NCI-H2029 (cell line): Measurements from ENCODE around the gene NAB1.
"Not testable (repeated sequence)": the region's sequence is repeated elsewhere in the genome, so short reads cannot be mapped to it uniquely, and the experiment has no call there.

Experiments
- DNase-seq: peaks from one replicate; lab custom pipeline; 2025; lab: John Stamatoyannopoulos, UW

Gene NAB1

DNA sequence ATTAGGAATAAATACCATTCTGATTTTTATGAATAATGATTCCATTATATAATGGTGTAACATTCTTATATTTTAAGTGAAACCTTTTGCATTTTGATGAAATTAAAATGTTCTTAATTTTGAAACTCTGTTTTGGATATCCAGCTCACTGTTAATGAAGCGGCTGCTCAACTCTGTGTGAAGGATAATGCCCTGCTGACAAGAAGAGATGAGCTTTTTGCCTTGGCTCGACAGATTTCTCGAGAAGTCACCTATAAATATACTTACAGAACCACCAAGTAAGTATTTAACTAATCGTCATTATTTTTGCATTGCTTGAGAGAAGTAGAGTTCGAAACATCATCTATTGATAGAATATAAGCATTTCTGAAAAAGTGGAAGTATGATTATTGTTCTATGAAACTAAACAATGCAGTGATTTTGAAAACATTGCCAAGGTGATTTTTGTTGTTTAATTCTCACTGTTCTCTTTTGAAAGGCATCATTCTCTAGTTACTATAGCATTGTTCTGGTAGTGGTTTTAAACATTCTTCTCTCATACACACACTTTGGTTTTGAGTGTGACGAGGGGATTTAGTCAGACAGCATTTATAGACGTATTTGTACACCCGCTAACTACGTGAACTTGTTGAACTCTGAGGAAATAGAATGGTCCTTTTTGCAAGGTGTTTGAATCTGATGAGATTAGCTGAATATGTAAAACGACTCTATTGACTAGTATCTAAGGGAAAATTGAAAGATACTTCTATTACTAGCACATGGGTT is 21.5 kb downstream of the NAB1 start:
- DNase-seq: no peak

DNA sequence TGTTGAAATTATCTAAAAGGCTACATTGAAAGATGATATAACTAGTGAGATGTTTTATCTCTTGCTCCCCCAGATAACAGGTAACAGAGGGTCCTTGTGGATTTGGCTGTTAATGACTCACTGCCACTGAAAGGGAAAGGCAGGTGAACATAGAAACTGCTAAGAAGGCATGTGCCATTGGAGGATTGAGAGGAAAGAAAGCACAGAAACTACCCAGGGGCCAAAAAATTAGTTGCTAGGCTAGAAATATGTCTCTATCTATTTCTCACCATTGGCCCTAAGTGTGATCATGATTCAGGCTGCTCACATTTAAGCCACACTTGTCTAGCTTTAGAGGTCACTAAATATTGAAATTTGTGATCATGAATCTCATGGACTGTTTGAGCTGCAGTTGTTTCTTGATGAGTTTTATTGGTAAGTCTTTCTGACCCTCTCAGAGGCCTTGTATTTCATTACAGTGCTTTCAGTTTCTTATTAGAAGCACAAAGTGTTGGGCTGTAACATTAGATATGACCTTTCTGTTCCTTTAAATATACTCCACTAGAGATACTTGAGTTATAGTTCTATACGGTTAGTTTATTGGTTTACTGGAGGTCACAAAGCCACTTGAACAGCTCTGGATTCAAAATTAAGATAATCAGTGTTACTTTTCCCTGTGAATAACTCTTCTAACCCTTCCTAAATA is 26.2 kb downstream of the NAB1 start:
- no peak for DNase-seq

- DNase-seq: no peak
These were observed 28.4 kb downstream of the NAB1 start for GRCh38 chr2:190677255-190677654.

GRCh38 chr2:190678444-190679162 is 29.7 kb downstream of the NAB1 start:
- no peak for DNase-seq

DNA sequence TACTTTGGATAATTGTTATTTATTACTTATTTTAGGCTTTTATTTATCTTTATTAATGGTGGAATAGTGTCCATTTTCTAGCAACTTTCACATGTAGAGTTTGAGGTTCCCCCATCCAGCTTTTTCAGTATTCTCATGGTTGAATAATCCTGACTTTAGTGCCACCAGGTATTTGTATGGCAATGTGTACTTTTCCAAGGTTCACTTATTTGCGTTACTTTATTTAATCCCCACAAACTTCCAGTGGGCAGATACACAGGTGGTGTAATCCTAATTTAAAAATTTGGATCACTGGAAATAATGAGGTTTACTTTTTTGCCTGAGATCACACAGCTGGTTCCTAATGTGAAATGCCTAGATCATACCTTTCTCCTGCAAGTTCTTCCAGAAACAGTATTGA is 30.5 kb downstream of the NAB1 start:
- DNase-seq: no peak

DNA sequence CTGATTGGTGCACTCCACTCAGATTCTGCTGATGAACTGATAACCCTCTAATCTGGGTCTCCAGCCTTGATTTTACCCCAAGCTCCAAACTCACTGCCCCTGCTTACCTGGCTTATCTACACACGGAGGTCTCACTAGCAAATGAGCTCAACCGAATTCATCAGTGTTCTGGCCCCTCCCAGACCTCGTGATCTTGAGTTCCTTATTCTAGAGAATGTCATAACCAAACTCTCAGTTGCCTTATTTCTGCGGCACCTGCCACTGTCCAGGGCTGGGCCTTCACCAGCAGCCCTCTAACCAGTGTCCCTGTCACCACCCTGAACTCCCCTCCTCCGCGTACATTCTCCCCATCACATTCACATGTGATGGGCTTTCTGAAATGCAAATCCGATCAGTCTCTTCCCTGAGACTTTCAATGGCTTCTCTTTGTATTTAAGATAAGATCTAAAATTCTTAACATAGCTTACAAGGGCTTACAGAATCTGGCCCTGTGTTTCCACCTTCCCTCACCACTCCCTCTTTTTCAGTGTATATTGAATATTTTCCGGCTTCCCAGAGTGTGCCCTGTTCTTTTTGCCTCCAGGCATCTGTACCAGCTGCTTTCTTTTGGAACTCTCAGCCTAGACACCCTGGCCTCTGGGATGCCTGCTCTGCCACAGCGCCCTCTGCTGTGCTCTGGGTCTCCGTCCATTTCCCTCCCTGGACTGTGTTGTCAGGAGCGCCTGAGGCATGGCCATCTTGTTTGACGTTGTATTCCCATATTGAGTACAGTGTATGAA is 31.1 kb downstream of the NAB1 start:
- no peak for DNase-seq

- DNase-seq: no peak
These were observed 33.3 kb downstream of the NAB1 start for GRCh38 chr2:190682168-190682567.

GRCh38 chr2:190683802-190684201 is 34.9 kb downstream of the NAB1 start:
- DNase-seq: peak; percentile 17

DNA sequence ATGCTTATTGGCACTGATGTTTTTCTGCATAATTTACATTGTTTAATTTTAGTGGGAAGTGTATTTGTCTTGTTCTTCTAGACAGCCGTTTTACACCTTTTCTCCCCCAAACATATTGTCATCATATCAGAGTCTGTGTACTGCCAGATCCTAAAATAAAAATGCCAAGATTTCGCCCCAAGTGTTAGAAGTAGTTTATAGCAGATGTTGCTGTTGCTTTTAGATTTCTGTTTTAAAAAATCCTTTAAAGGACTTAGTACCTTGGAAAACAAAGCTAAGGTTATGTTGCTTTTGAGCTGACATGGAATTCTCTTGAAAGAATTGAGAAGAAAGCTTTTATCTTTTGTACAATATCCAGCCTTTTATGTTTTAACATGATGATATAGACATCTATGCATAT is 36.0 kb downstream of the NAB1 start:
- DNase-seq: no peak

DNA sequence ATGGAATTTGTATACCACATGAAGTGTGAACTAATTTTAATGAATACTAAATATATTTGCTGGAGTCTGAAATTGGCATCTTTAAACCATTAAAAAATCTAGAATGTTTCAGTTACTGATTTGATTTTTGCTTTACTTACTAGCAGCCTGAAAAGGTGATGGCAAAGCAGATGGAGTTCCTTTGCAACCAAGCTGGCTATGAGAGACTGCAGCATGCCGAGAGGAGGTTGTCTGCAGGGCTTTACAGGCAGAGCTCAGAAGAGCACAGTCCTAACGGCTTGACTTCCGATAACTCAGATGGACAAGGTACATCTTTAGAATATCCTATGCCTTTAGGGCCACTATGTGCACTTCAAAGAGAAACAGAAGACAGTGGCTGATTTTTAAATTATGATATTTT is 36.5 kb downstream of the NAB1 start:
- DNase-seq: no peak

DNA sequence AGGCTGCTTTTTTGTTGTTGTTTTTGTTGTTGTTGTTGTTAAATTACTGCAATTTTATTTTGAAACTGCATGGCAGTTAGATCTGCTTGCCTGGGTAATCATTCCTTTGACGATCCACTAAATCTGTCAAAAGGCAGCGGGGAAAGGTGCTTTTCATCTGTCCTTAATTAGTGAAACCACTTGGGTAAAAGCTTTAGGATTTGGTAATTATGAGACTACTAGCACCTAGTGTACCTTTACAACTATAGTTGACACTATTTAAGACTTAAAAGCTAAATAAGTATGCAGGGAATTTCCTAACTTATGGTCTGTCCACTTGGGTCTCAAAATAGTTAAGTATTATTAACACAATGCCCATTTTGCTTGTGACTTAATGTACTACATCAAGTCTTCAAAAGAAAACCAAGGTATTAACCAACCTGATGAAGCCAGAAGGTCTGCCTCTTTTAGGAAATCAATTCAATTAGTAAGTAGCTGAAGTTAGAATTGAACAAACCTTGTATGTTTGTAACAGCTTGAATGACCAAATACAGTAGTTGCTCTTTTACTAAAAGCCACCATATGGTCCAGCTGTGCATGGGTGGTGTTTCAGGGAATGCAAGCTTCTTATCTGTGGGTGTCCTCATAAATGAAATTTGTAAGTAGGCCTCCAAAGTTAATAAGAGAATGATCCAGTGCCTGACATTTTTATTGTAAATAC is 44.8 kb downstream of the NAB1 start:
- DNase-seq: no peak

DNA sequence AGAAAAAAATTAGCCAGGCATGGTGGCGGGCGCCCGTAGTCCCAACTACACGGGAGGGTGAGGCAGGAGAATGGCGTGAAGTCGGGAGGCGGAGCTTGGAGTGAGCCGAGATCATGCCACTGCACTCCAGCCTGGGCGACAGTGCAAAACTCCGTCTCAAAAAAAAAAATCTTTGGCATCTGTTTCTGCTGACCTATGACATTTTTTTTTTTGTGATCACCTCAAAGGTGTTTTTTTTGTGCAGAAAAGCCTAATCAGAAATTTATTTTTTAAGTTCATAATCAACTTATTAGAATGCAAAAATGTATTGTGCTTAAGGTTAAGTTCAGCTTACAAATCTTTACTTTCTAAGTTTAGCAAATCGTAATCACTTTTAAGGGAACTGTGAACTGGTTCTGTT is 45.6 kb downstream of the NAB1 start:
- no peak for DNase-seq

DNA sequence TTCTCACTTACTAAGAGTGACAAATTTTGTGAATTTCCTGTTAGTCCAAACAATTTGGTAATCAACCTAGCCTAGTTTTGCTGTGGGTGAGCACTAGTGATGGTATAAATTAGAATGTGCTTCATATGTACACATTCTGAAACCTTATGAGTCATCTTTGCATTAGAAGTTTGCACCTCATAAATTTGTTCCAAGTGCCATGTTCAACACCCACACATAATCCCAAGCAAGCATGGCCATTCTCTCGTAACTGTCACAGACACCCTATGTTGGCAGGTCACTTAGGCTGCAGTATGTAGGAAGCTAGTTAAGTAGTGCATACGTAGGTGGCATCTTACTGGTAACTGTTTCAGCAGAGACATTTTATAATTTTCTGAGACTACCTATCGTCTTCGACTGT is 46.9 kb downstream of the NAB1 start:
- no peak for DNase-seq

- no peak for DNase-seq
These were observed 48.0 kb downstream of the NAB1 start for GRCh38 chr2:190696792-190697398.

- no peak for DNase-seq
These were observed 48.5 kb downstream of the NAB1 start for GRCh38 chr2:190697421-190697820.

- no peak for DNase-seq
These were observed 50.0 kb downstream of the NAB1 start for GRCh38 chr2:190698895-190699294.

GRCh38 chr2:190701586-190701985 is 52.7 kb downstream of the NAB1 start:
- no peak for DNase-seq

DNA sequence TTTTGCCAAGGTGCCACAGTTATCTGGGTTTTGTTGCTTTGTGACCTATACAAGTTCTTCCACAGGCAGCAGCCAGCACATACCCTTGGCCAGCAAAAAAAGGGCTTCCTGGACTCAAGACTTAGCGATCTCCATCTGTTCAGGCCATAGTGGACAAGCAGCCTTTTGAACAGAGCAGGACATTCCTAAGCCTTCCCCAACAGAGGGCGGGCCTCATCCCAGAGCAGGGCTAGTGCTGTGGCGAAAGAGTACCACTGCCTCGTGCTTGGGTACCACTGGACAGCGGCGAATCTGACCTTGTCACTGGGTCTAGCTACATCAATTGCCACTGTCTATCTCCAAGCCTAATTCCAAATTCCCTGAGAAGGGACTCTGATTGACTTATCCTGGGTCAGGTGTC is 56.4 kb downstream of the NAB1 start:
- no peak for DNase-seq

DNA sequence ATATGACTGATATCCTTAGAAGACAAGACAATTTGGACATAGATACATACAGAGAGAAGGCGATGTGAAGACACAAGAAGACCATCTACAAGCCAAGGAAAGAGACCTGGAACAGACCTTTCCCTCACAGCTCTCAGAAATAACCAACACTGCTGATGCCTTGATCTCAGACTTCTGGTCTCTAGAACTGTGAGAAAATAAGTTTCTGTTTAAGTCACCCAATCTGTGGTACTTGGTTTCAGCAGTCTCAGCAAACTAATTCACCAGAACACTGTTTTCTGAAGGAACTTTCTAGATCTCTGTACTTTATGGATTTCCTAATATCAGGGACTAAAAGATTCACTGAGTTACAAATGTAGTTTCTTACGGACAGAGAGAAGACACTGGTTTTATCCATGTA is 58.8 kb downstream of the NAB1 start:
- no peak for DNase-seq

DNA sequence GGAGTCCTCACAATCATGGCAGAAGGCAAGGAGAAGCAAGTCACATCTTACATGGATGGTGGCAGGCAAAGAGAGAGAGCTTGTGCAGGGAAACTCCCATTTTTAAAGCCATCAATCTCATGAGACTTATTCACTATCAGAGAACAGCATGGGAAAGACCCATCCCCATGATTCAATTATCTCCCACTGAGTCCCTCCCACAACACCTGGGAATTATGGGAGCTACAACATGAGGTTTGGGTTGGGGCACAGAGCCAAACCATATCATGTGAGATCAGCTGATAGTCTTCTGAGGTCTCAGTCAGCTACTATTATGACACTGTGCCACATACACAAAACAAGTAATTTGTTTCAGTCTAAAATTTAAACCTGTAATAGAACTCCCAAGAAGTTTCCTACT is 59.8 kb downstream of the NAB1 start:
- DNase-seq: not testable (repeated sequence)

- DNase-seq: no peak
These were observed 62.2 kb downstream of the NAB1 start for GRCh38 chr2:190711069-190711468.
